Glutamatergic neuron (in vitro differentiated cells): ENCODE measurements around the gene NMRAL1. TPM values are rescaled to one million over a fixed set of nuclear protein-coding genes. Genes with fewer than 3 reads are reported as not detected.

Experiments
- DNase-seq: peaks from one replicate; pipeline ENCODE4 v3.0.0; 2022
- H3K27ac Mint-ChIP-seq: one replicate; pipeline ENCODE4 v1.8.0; 2020; ENCODE audit warnings: mild to moderate bottlenecking, mixed read lengths, inconsistent platforms; ENCODE audit not compliant: unreplicated experiment
- H3K27me3 Mint-ChIP-seq: one replicate; pipeline ENCODE4 v1.8.0; 2020; ENCODE audit warnings: mild to moderate bottlenecking, moderate library complexity, mixed read lengths, inconsistent platforms; ENCODE audit not compliant: unreplicated experiment
- H3K36me3 Mint-ChIP-seq: one replicate; pipeline ENCODE4 v1.8.0; 2020; ENCODE audit warnings: mild to moderate bottlenecking, mixed read lengths, inconsistent platforms; ENCODE audit not compliant: unreplicated experiment
- H3K4me1 Mint-ChIP-seq: one replicate; pipeline ENCODE4 v1.8.0; 2020; ENCODE audit warnings: mild to moderate bottlenecking, low read depth, mixed read lengths, inconsistent platforms; ENCODE audit not compliant: unreplicated experiment
- H3K4me3 Mint-ChIP-seq: one replicate; pipeline ENCODE4 v1.8.0; 2020; ENCODE audit warnings: mild to moderate bottlenecking, mixed read lengths, inconsistent platforms; ENCODE audit not compliant: unreplicated experiment
- H3K9me3 Mint-ChIP-seq: one replicate; pipeline ENCODE4 v1.8.0; 2020; ENCODE audit warnings: mild to moderate bottlenecking, moderate library complexity, mixed read lengths, inconsistent platforms; ENCODE audit not compliant: unreplicated experiment
- CTCF ChIP-seq: fragments of 200-600 bp; sonication (generic); IDR thresholded peaks from one replicate; pipeline ENCODE4 v1.5.0; 2021; ENCODE audit not compliant: partially characterized antibody, unreplicated experiment
- total RNA-seq: library from RNA; stranded (reverse); fragmentation: NEBNext Ultra II Directional; extraction: Animal tissue kit (Norgen Biotek cat#: 25700); gene quantifications from one replicate; pipeline ENCODE4 v1.2.1, GENCODE V29; 2021; ENCODE audit not compliant: unreplicated experiment

NMRAL1 gene
- total RNA-seq, 1 donor from 2014 or later = 38.3 TPM

GRCh38 chr16:4498546-4499195 lies 24.2 kb upstream of the NMRAL1 start:
- no peak for DNase-seq
- Mint-ChIP-seq H3K27me3 (no peaks in the 10 kb centered on the region), H3K9me3 (no peaks in the 10 kb centered on the region), H3K36me3 (no peaks in the 10 kb centered on the region), H3K27ac (no peak overlapping the region), H3K4me3 (no peak overlapping the region), H3K4me1 (peaks cover 35% of the 10 kb centered on the region)
- no peak for TF ChIP-seq CTCF

- Mint-ChIP-seq H3K27ac (no peak overlapping the region), H3K4me1 (peaks cover 26% of the 10 kb centered on the region), H3K9me3 (no peaks in the 10 kb centered on the region), H3K27me3 (peaks cover 2% of the 10 kb centered on the region), H3K36me3 (peaks cover 5% of the 10 kb centered on the region), H3K4me3 (no peak overlapping the region)
- TF ChIP-seq CTCF = no peak
- DNase-seq = no peak
These were observed 21.9 kb upstream of the NMRAL1 start for GRCh38 chr16:4496305-4496704.

- Mint-ChIP-seq H3K4me3 (no peak overlapping the region), H3K27me3 (peaks cover 2% of the 10 kb centered on the region), H3K27ac (no peak overlapping the region), H3K9me3 (no peaks in the 10 kb centered on the region), H3K4me1 (peaks cover 24% of the 10 kb centered on the region), H3K36me3 (peaks cover 5% of the 10 kb centered on the region)
- DNase-seq = no peak
- TF ChIP-seq CTCF = no peak
These were observed 21.3 kb upstream of the NMRAL1 start for GRCh38 chr16:4495766-4496165.

- Mint-ChIP-seq H3K27me3 (peaks cover 2% of the 10 kb centered on the region), H3K9me3 (no peaks in the 10 kb centered on the region), H3K4me1 (peaks cover 17% of the 10 kb centered on the region), H3K27ac (no peak overlapping the region), H3K36me3 (peaks cover 5% of the 10 kb centered on the region), H3K4me3 (no peak overlapping the region)
- TF ChIP-seq CTCF = no peak
- no peak for DNase-seq
These were observed 20.5 kb upstream of the NMRAL1 start for GRCh38 chr16:4494746-4495490.

- no peak for DNase-seq
- H3K4me3 Mint-ChIP-seq = no peak overlapping the region
- peaks cover 5% of the 10 kb centered on the region for H3K36me3 Mint-ChIP-seq
- no peak for TF ChIP-seq CTCF
- peaks cover 4% of the 10 kb centered on the region for H3K27me3 Mint-ChIP-seq
- no peaks in the 10 kb centered on the region for H3K9me3 Mint-ChIP-seq
- H3K27ac Mint-ChIP-seq = no peak overlapping the region
- H3K4me1 Mint-ChIP-seq = no peaks in the 10 kb centered on the region
These were observed 17.5 kb upstream of the NMRAL1 start for GRCh38 chr16:4491898-4492297.
